GM12878 (cell line): ENCODE measurements around the gene SEC23A. TPM values are rescaled to one million over a fixed set of nuclear protein-coding genes. Genes with fewer than 3 reads are reported as not detected.

Experiments used
- EGR1 ChIP-seq, 2 experiments: IDR thresholded peaks; 1 replicate in 1 of 2; 2 replicates in 1 of 2; pipeline ENCODE4 v1.6.1; 2011 to 2012; ENCODE audit warnings: low read depth in 2 of 2, low read length in 2 of 2, borderline replicate concordance in 1 of 2, mild to moderate bottlenecking in 1 of 2, moderate library complexity in 1 of 2
- ETV6 ChIP-seq, 2 experiments: fragments of 450-650 bp in 1 of 2; IDR thresholded peaks in 1 of 2; conservative IDR thresholded peaks in 1 of 2; 2 replicates each; pipeline ENCODE4 v1.6.1; 2014; ENCODE audit warnings: antibody characterized with exemption in 1 of 2, borderline replicate concordance in 1 of 2, low read depth in 1 of 2, mild to moderate bottlenecking in 1 of 2, moderate library complexity in 1 of 2
- MTA3 ChIP-seq: IDR thresholded peaks from 2 replicates; pipeline ENCODE4 v1.6.1; 2012; ENCODE audit warnings: low read length, inconsistent platforms, borderline replicate concordance
- MYB ChIP-seq: fragments of 150-350 bp; IDR thresholded peaks from 2 replicates; pipeline ENCODE4 v1.6.1; 2014; ENCODE audit warnings: mild to moderate bottlenecking, low read depth, low read length, borderline replicate concordance
- POU2F2 ChIP-seq: IDR thresholded peaks from 3 replicates; pipeline ENCODE4 v1.6.1; 2011; ENCODE audit warnings: low read depth, mild to moderate bottlenecking, low read length, borderline replicate concordance
- RB1 ChIP-seq: fragments of 450-650 bp; formaldehyde crosslinking; IDR thresholded peaks from 2 replicates; pipeline ENCODE4 v1.6.1; 2017; ENCODE audit warnings: mild to moderate bottlenecking, borderline replicate concordance
- SMAD1 ChIP-seq: fragments of 450-650 bp; IDR thresholded peaks from 2 replicates; pipeline ENCODE4 v1.6.1; 2018; ENCODE audit warnings: mild to moderate bottlenecking, low read depth; ENCODE audit not compliant: partially characterized antibody
- SMAD5 ChIP-seq: IDR thresholded peaks from 2 replicates; pipeline ENCODE4 v1.6.1; 2016; ENCODE audit warnings: antibody characterized with exemption, low read depth
- ZNF217 ChIP-seq: fragments of 450-650 bp; IDR thresholded peaks from 2 replicates; pipeline ENCODE4 v1.6.1; 2017; ENCODE audit warnings: antibody characterized with exemption, mild to moderate bottlenecking
- ZNF384 ChIP-seq: IDR thresholded peaks from 2 replicates; pipeline ENCODE4 v1.6.1; 2012; ENCODE audit warnings: low read depth, mild to moderate bottlenecking, low read length, improper control_type of control experiment, borderline replicate concordance
- ZZZ3 ChIP-seq: IDR thresholded peaks from 2 replicates; pipeline ENCODE4 v1.6.1; 2011; ENCODE audit warnings: low read depth; ENCODE audit not compliant: control insufficient read depth, insufficient read length
- polyA plus RNA-seq, 11 experiments: library from polyadenylated mRNA; depleted of rRNA in 4 of 11; unstranded in 6 of 11; stranded (reverse) in 5 of 11; fragments of >200 nt; fragmentation: Nextera tagmentation in 4 of 11; fragmentation: Illumina TruSeq in 1 of 11; extraction: Ambion mirVana in 4 of 11; extraction: Trizol in 1 of 11; gene quantifications; 1 replicate in 1 of 11; 2 replicates in 10 of 11; pipeline versions ENCODE4 v1.2.1 to v1.2.3, GENCODE V29; 2011 to 2016; ENCODE audit warnings: inconsistent platforms in 2 of 11, missing spikeins in 2 of 11, low read depth in 1 of 11
- total RNA-seq, 4 experiments: library from RNA; depleted of rRNA in 3 of 4; stranded (reverse); fragments of >200 nt in 3 of 4; fragmentation: Illumina TruSeq in 1 of 4; extraction: Trizol in 1 of 4; gene quantifications; 2 replicates each; pipeline versions ENCODE4 v1.2.1 to v1.2.3, GENCODE V29; 2013 to 2021
- TF ChIP-seq, protein P1 (sequence below): IDR thresholded peaks from 2 replicates; pipeline ENCODE4 v1.6.1; 2012; ENCODE audit warnings: low read length, inconsistent platforms
- TF ChIP-seq, protein P2 (sequence below): fragments of 450-650 bp; IDR thresholded peaks from 2 replicates; pipeline ENCODE4 v1.6.1; 2017; ENCODE audit warnings: mild to moderate bottlenecking, low read depth, inconsistent platforms; ENCODE audit not compliant: poor library complexity, severe bottlenecking
- TF ChIP-seq, protein P3 (sequence below): IDR thresholded peaks from 2 replicates; pipeline ENCODE4 v1.6.1; 2012; ENCODE audit warnings: low read depth, low read length, improper control_type of control experiment
- TF ChIP-seq, protein P4 (sequence below), 3 experiments: IDR thresholded peaks in 2 of 3; conservative IDR thresholded peaks in 1 of 3; 2 replicates each; pipeline ENCODE4 v1.5.1; 2011; ENCODE audit warnings: low read depth in 3 of 3, low read length in 3 of 3, mild to moderate bottlenecking in 3 of 3, control low read depth in 2 of 3, moderate library complexity in 2 of 3, inconsistent platforms in 1 of 3, mixed read lengths in 1 of 3; ENCODE audit not compliant: control insufficient read depth in 2 of 3, insufficient read depth in 1 of 3; ENCODE audit errors: extremely low read depth in 1 of 3
- TF ChIP-seq, protein P5 (sequence below): fragments of 450-650 bp; IDR thresholded peaks from 2 replicates; pipeline ENCODE4 v1.6.1; 2017; ENCODE audit warnings: mild to moderate bottlenecking, moderate library complexity

The SEC23A gene
- total and polyA plus RNA-seq, 10 of the 15 experiments (the other 5 are each of a cell fraction or from before 2014, with no cell fraction given) = 13.6 to 63.8 (median 37.3) TPM

DNA sequence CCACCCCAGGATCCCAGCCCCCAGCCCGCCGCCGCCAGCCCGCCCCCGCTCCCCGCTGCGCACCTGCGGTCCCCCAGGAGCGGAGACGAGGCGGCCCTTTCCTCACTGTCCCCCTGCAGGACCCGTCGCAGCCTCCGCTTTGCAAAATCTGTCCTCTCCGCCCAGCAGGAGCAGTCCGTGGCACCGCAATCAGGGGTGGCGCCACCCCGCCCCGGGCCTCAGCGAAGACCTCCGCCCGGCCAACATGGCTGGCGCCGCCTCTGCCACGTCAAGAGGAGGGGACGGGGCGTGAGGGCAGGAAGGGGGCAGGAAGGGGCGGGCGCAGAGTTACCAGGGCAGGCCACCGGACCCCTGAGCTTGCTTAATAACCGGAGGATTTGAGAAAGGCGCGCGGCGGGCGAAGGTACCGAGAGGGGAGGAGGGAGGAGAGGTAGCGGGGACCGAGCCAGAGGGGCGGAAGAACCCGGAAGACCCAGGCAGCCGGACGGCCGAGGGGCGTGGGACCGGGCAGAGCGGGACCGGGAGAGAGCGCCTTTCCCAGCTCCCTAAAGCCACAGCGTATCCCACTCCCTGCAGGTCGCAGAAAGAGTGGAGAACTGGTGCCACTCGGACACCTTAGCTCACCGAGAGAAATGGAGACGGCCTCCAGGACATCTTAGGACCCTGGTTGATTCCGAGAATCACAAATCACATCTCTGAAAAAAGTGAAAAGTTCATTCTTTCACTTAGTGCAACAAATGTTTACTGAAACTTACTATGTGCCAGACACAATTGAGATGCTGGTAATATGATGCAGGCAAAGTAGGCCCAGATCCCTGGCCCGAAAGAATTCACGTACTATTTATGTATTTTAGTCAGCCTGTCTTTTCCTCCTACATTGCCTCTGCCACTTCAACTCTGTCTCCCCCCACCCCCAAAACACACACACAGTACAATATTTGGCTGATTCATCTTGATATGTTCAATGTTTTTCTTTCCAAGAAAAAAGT, at the start of gene SEC23A (continued):
- TF ChIP-seq POU2F2 = peak; percentile 32; the same call in 2 of the 3 replicates
- TF ChIP-seq ZNF217 = no peak
- TF ChIP-seq, protein P1, sequence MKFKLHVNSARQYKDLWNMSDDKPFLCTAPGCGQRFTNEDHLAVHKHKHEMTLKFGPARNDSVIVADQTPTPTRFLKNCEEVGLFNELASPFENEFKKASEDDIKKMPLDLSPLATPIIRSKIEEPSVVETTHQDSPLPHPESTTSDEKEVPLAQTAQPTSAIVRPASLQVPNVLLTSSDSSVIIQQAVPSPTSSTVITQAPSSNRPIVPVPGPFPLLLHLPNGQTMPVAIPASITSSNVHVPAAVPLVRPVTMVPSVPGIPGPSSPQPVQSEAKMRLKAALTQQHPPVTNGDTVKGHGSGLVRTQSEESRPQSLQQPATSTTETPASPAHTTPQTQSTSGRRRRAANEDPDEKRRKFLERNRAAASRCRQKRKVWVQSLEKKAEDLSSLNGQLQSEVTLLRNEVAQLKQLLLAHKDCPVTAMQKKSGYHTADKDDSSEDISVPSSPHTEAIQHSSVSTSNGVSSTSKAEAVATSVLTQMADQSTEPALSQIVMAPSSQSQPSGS = no peak
- no peak for TF ChIP-seq ZNF384
- TF ChIP-seq, protein P2, sequence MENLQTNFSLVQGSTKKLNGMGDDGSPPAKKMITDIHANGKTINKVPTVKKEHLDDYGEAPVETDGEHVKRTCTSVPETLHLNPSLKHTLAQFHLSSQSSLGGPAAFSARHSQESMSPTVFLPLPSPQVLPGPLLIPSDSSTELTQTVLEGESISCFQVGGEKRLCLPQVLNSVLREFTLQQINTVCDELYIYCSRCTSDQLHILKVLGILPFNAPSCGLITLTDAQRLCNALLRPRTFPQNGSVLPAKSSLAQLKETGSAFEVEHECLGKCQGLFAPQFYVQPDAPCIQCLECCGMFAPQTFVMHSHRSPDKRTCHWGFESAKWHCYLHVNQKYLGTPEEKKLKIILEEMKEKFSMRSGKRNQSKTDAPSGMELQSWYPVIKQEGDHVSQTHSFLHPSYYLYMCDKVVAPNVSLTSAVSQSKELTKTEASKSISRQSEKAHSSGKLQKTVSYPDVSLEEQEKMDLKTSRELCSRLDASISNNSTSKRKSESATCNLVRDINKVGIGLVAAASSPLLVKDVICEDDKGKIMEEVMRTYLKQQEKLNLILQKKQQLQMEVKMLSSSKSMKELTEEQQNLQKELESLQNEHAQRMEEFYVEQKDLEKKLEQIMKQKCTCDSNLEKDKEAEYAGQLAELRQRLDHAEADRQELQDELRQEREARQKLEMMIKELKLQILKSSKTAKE = no peak
- TF ChIP-seq ZZZ3 = no peak
- no peak for TF ChIP-seq MTA3
- TF ChIP-seq, protein P3, sequence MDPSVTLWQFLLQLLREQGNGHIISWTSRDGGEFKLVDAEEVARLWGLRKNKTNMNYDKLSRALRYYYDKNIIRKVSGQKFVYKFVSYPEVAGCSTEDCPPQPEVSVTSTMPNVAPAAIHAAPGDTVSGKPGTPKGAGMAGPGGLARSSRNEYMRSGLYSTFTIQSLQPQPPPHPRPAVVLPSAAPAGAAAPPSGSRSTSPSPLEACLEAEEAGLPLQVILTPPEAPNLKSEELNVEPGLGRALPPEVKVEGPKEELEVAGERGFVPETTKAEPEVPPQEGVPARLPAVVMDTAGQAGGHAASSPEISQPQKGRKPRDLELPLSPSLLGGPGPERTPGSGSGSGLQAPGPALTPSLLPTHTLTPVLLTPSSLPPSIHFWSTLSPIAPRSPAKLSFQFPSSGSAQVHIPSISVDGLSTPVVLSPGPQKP = no peak
- no peak for TF ChIP-seq MYB
- TF ChIP-seq, protein P4, sequence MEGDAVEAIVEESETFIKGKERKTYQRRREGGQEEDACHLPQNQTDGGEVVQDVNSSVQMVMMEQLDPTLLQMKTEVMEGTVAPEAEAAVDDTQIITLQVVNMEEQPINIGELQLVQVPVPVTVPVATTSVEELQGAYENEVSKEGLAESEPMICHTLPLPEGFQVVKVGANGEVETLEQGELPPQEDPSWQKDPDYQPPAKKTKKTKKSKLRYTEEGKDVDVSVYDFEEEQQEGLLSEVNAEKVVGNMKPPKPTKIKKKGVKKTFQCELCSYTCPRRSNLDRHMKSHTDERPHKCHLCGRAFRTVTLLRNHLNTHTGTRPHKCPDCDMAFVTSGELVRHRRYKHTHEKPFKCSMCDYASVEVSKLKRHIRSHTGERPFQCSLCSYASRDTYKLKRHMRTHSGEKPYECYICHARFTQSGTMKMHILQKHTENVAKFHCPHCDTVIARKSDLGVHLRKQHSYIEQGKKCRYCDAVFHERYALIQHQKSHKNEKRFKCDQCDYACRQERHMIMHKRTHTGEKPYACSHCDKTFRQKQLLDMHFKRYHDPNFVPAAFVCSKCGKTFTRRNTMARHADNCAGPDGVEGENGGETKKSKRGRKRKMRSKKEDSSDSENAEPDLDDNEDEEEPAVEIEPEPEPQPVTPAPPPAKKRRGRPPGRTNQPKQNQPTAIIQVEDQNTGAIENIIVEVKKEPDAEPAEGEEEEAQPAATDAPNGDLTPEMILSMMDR (IDR thresholded peaks at IDR 0.05 in 2 of 3, conservative IDR thresholded peaks at IDR 0.05 in 1 of 3; ENCODE audit: control insufficient read depth in 2 of 3, extremely low read depth in 1 of 3, insufficient read depth in 1 of 3, low read depth in 3 of 3, low read length in 3 of 3) = no peak
- peak in 1 of 2 experiments; percentile 60; a peak in 2 of 3 replicates for TF ChIP-seq EGR1 (IDR thresholded peaks at IDR 0.05; ENCODE audit: borderline replicate concordance in 1 of 2, low read depth in 2 of 2, low read length in 2 of 2)
- TF ChIP-seq, protein P5, sequence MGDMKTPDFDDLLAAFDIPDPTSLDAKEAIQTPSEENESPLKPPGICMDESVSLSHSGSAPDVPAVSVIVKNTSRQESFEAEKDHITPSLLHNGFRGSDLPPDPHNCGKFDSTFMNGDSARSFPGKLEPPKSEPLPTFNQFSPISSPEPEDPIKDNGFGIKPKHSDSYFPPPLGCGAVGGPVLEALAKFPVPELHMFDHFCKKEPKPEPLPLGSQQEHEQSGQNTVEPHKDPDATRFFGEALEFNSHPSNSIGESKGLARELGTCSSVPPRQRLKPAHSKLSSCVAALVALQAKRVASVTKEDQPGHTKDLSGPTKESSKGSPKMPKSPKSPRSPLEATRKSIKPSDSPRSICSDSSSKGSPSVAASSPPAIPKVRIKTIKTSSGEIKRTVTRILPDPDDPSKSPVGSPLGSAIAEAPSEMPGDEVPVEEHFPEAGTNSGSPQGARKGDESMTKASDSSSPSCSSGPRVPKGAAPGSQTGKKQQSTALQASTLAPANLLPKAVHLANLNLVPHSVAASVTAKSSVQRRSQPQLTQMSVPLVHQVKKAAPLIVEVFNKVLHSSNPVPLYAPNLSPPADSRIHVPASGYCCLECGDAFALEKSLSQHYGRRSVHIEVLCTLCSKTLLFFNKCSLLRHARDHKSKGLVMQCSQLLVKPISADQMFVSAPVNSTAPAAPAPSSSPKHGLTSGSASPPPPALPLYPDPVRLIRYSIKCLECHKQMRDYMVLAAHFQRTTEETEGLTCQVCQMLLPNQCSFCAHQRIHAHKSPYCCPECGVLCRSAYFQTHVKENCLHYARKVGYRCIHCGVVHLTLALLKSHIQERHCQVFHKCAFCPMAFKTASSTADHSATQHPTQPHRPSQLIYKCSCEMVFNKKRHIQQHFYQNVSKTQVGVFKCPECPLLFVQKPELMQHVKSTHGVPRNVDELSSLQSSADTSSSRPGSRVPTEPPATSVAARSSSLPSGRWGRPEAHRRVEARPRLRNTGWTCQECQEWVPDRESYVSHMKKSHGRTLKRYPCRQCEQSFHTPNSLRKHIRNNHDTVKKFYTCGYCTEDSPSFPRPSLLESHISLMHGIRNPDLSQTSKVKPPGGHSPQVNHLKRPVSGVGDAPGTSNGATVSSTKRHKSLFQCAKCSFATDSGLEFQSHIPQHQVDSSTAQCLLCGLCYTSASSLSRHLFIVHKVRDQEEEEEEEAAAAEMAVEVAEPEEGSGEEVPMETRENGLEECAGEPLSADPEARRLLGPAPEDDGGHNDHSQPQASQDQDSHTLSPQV = no peak
- 0 out of 2 replicates have a peak, but pooled peaks have one; percentile 44 for TF ChIP-seq RB1
- TF ChIP-seq SMAD1 = no peak
- no peak for TF ChIP-seq ETV6 (conservative IDR thresholded peaks at IDR 0.05 in 1 of 2, IDR thresholded peaks at IDR 0.05 in 1 of 2; ENCODE audit: borderline replicate concordance in 1 of 2, low read depth in 1 of 2)
- 0 out of 2 replicates have a peak, but pooled peaks have one; percentile 67 for TF ChIP-seq SMAD5
